Urinary bladder (tissue), 4 donors: ENCODE data around the gene ACVR1B. TPM values are rescaled to one million over a fixed set of nuclear protein-coding genes. Genes with fewer than 3 reads are reported as not detected.

Experiments
- DNase-seq: peaks from one replicate; pipeline ENCODE4 v3.0.0-alpha.2; 2015; ENCODE audit errors: extremely low spot score
- H3K27ac ChIP-seq: one replicate; pipeline ENCODE4 v1.5.1; 2013; ENCODE audit warnings: low read depth, mild to moderate bottlenecking, moderate library complexity
- H3K36me3 ChIP-seq: one replicate; pipeline ENCODE4 v1.6.1; 2013; ENCODE audit warnings: mild to moderate bottlenecking, moderate library complexity; ENCODE audit not compliant: insufficient read depth
- H3K4me1 ChIP-seq: one replicate; pipeline ENCODE4 v1.6.1; 2013; ENCODE audit warnings: mild to moderate bottlenecking, moderate library complexity; ENCODE audit not compliant: insufficient read depth
- H3K4me3 ChIP-seq: one replicate; pipeline ENCODE4 v1.5.1; 2013; ENCODE audit warnings: low read depth, low read length
- WGBS: extraction: QIAGEN DNeasy Blood & Tissue Kit; methylation state at CpG from one replicate; pipeline ENCODE4 v1.1.7; 2013; 5-methylcytosine and 5-hydroxymethylcytosine counted together
- polyA plus RNA-seq: library from polyadenylated mRNA; stranded (reverse); fragments of 200-250 nt; gene quantifications from one replicate; pipeline ENCODE4 v1.2.3, GENCODE V29; 2013
- total RNA-seq: library from RNA; depleted of rRNA; stranded (reverse); fragments of >200 nt; gene quantifications from one replicate; pipeline ENCODE4 v1.2.3, GENCODE V29; 2014
- donor health status: healthy with polysubstance abuse.
- donor health status: healthy.

Gene ACVR1B
- total and polyA plus RNA-seq, 2 donors, result 9.5 to 14.8 TPM

GRCh38 chr12:52026263-52026662 lies 74.8 kb downstream of the ACVR1B start:
- no peaks in the 10 kb centered on the region for H3K36me3 ChIP-seq
- H3K4me3 ChIP-seq, result no peak overlapping the region
- no peak overlapping the region for H3K27ac ChIP-seq
- no peak for DNase-seq
- 41% methylated on average over 5 of the region's 5 CpGs for WGBS
- H3K4me1 ChIP-seq, result no peaks in the 10 kb centered on the region

- Histone ChIP-seq H3K4me3 (no peak overlapping the region), H3K36me3 (no peaks in the 10 kb centered on the region), H3K27ac (no peak overlapping the region), H3K4me1 (no peaks in the 10 kb centered on the region)
- DNase-seq, result no peak
- WGBS, result 76% methylated on average over 12 of the region's 12 CpGs
Observed at GRCh38 chr12:52027085-52027843, 75.8 kb downstream of the ACVR1B start.

GRCh38 chr12:52029685-52030084 lies 78.2 kb downstream of the ACVR1B start:
- no peaks in the 10 kb centered on the region for H3K4me1 ChIP-seq
- WGBS, result 32% methylated on average over 4 of the region's 4 CpGs
- DNase-seq, result no peak
- H3K36me3 ChIP-seq, result no peaks in the 10 kb centered on the region
- H3K27ac ChIP-seq, result no peak overlapping the region
- no peak overlapping the region for H3K4me3 ChIP-seq

GRCh38 chr12:52032446-52032803 lies 80.9 kb downstream of the ACVR1B start:
- Histone ChIP-seq H3K4me3 (no peak overlapping the region), H3K4me1 (no peaks in the 10 kb centered on the region)
- WGBS, result 3% methylated on average over 5 of the region's 5 CpGs

GRCh38 chr12:52032804-52033445 lies 81.4 kb downstream of the ACVR1B start:
- H3K4me1 ChIP-seq, result no peaks in the 10 kb centered on the region
- peak overlapping the region; percentile 6 for H3K4me3 ChIP-seq
- peak overlapping the region; percentile 83 for H3K27ac ChIP-seq
- under 1% methylated on average over 48 of the region's 48 CpGs for WGBS
- no peaks in the 10 kb centered on the region for H3K36me3 ChIP-seq
- peak; percentile 93 for DNase-seq

More at GRCh38 chr12:52032446-52032803, 80.9 kb downstream of the ACVR1B start:
- no peak for DNase-seq
- H3K36me3 ChIP-seq, result no peaks in the 10 kb centered on the region
- H3K27ac ChIP-seq, result peak overlapping the region; percentile 53

- DNase-seq, result no peak
Observed at GRCh38 chr12:52033446-52034140, 82.1 kb downstream of the ACVR1B start.

GRCh38 chr12:52035190-52035589 lies 83.7 kb downstream of the ACVR1B start:
- no peak for DNase-seq
- Histone ChIP-seq H3K4me1 (no peaks in the 10 kb centered on the region), H3K27ac (no peak overlapping the region), H3K4me3 (no peak overlapping the region), H3K36me3 (no peaks in the 10 kb centered on the region)
- WGBS, result 90% methylated on average over 4 of the region's 4 CpGs

More at GRCh38 chr12:52033446-52034140, 82.1 kb downstream of the ACVR1B start:
- no peaks in the 10 kb centered on the region for H3K4me1 ChIP-seq
- WGBS, result 53% methylated on average over 13 of the region's 13 CpGs
- H3K27ac ChIP-seq, result peak overlapping the region; percentile 83
- no peaks in the 10 kb centered on the region for H3K36me3 ChIP-seq
- H3K4me3 ChIP-seq, result peak overlapping the region; percentile 6

- H3K27ac ChIP-seq, result no peak overlapping the region
- WGBS, result 73% methylated on average over 2 of the region's 2 CpGs
- no peaks in the 10 kb centered on the region for H3K4me1 ChIP-seq
- H3K4me3 ChIP-seq, result no peak overlapping the region
- H3K36me3 ChIP-seq, result no peaks in the 10 kb centered on the region
- no peak for DNase-seq
Observed at GRCh38 chr12:52035926-52036325, 84.4 kb downstream of the ACVR1B start.

- 12% methylated on average over 53 of the region's 53 CpGs for WGBS
- H3K4me1 ChIP-seq, result no peaks in the 10 kb centered on the region
Observed at GRCh38 chr12:52036587-52037171, 85.2 kb downstream of the ACVR1B start.

GRCh38 chr12:52037248-52037861 lies 85.9 kb downstream of the ACVR1B start:
- peak overlapping the region; percentile 65 for H3K4me3 ChIP-seq
- no peak for DNase-seq
- WGBS, result 2% methylated on average over 59 of the region's 59 CpGs
- H3K4me1 ChIP-seq, result no peaks in the 10 kb centered on the region
- peak overlapping the region; percentile 62 for H3K27ac ChIP-seq
- no peaks in the 10 kb centered on the region for H3K36me3 ChIP-seq

More at GRCh38 chr12:52036587-52037171, 85.2 kb downstream of the ACVR1B start:
- Histone ChIP-seq H3K4me3 (peak overlapping the region; percentile 65), H3K36me3 (no peaks in the 10 kb centered on the region), H3K27ac (peak overlapping the region; percentile 25)
- no peak for DNase-seq

- 68% methylated on average over 6 of the region's 6 CpGs for WGBS
- peak overlapping the region; percentile 27 for H3K27ac ChIP-seq
- no peak overlapping the region for H3K4me3 ChIP-seq
- DNase-seq, result no peak
- H3K36me3 ChIP-seq, result no peaks in the 10 kb centered on the region
- no peaks in the 10 kb centered on the region for H3K4me1 ChIP-seq
Observed at GRCh38 chr12:52038447-52038846, 86.9 kb downstream of the ACVR1B start.

GRCh38 chr12:52041035-52041434 lies 89.5 kb downstream of the ACVR1B start:
- 75% methylated on average over 3 of the region's 3 CpGs for WGBS
- Histone ChIP-seq H3K4me1 (no peaks in the 10 kb centered on the region), H3K36me3 (no peaks in the 10 kb centered on the region), H3K27ac (no peak overlapping the region), H3K4me3 (no peak overlapping the region)
- no peak for DNase-seq

- 54% methylated on average over 6 of the region's 6 CpGs for WGBS
- H3K27ac ChIP-seq, result no peak overlapping the region
- no peaks in the 10 kb centered on the region for H3K4me1 ChIP-seq
- no peak for DNase-seq
- no peak overlapping the region for H3K4me3 ChIP-seq
- H3K36me3 ChIP-seq, result no peaks in the 10 kb centered on the region
Observed at GRCh38 chr12:52041695-52042123, 90.2 kb downstream of the ACVR1B start.
